ENCODE data around the gene TRERF1.

TRERF1 gene

DNA sequence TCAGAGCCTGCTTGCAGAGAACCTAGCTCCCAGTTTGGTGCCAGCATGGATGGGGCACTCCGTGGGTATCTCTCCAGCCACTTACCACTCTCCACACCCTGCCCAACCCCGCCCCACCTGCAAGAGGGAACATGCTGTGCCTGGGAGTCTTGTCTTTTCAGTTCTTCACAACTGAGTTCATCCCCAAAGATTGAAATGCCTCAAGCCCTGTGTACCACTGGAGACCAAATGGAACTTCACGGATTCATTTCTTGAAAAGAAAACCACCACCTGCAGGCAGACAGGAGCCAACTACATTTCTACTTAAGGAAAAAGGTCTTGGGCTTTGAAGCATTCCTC is 50.1 kb downstream of the TRERF1 start:
- Histone ChIP-seq H3K4me3 (ENCODE audit: low read depth, low read length, poor library complexity, severe bottlenecking) (no peak overlapping the region), H3K27me3 (ENCODE audit: insufficient read depth, low read length) (peaks cover 9% of the 10 kb centered on the region; the same call in 1 of the 2 replicates), H3K9me2 (ENCODE audit: low read depth, low read length) (no peaks in the 10 kb centered on the region), H3K9me3 (ENCODE audit: low read length) (no peaks in the 10 kb centered on the region), H3K36me3 (ENCODE audit: insufficient read depth, low read length) (no peaks in the 10 kb centered on the region), H4K20me1 (ENCODE audit: insufficient read depth, low read length) (no peaks in the 10 kb centered on the region), H2AFZ (ENCODE audit: low read length) (no peak overlapping the region), H3K4me1 (ENCODE audit: insufficient read depth, low read length, severe bottlenecking) (no peaks in the 10 kb centered on the region), H3K79me2 (ENCODE audit: insufficient read depth, low read length) (no peaks in the 10 kb centered on the region), H3F3A (ENCODE audit: insufficient read depth, low read length) (no peaks in the 10 kb centered on the region), H3K4me2 (ENCODE audit: low read length) (no peak overlapping the region), H3K27ac (ENCODE audit: low read depth, low read length, poor library complexity, severe bottlenecking) (no peak overlapping the region), H3K9ac (ENCODE audit: low read length) (no peak overlapping the region)
- TF ChIP-seq, protein P1, sequence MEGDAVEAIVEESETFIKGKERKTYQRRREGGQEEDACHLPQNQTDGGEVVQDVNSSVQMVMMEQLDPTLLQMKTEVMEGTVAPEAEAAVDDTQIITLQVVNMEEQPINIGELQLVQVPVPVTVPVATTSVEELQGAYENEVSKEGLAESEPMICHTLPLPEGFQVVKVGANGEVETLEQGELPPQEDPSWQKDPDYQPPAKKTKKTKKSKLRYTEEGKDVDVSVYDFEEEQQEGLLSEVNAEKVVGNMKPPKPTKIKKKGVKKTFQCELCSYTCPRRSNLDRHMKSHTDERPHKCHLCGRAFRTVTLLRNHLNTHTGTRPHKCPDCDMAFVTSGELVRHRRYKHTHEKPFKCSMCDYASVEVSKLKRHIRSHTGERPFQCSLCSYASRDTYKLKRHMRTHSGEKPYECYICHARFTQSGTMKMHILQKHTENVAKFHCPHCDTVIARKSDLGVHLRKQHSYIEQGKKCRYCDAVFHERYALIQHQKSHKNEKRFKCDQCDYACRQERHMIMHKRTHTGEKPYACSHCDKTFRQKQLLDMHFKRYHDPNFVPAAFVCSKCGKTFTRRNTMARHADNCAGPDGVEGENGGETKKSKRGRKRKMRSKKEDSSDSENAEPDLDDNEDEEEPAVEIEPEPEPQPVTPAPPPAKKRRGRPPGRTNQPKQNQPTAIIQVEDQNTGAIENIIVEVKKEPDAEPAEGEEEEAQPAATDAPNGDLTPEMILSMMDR (IDR thresholded peaks at IDR 0.05; ENCODE audit: low read length): no peak
- TF ChIP-seq EZH2 (IDR thresholded peaks at IDR 0.05; ENCODE audit: borderline replicate concordance, low read length): no peak

DNA sequence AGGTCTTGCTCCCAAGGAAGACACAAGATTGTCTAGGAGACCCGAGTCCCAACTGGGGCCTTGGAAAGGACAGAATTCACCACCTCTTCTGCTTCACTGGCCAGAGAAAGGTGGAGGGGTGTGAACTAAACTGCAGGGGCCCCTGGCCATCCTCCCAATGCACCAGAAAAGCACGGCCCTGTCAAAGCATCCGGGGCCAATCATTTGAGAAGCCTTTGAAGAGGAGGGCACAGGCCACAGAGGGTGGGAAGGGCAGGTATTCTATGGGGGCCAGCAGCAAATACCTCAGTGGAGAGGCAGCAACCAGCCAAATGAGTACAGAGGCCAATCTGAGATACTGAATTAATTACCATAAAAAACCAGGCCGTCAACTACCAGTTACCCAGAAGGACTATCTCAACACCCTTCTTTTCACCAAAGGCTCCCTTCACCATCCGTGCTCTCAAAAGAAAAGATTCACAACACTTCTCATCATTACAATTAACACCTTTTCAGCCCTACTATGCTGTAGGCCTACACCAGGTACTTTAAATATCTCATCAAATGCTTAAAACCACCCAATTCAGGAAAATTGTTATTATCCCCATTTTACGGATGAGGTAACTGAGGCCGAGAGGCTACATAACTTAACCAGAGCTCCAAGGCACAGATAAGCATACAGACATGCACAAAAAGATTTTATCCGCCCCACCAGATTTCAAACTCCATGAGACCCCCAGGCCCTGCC is 50.7 kb downstream of the TRERF1 start:
- no peak overlapping the region for H3K4me3 ChIP-seq (ENCODE audit: low read depth, low read length, poor library complexity, severe bottlenecking)
- H3K4me2 ChIP-seq (ENCODE audit: low read length): no peak overlapping the region
- H4K20me1 ChIP-seq (ENCODE audit: insufficient read depth, low read length): no peaks in the 10 kb centered on the region
- H3K9me3 ChIP-seq (ENCODE audit: low read length): no peaks in the 10 kb centered on the region
- H3K36me3 ChIP-seq (ENCODE audit: insufficient read depth, low read length): no peaks in the 10 kb centered on the region
- no peak overlapping the region for H3K27ac ChIP-seq (ENCODE audit: low read depth, low read length, poor library complexity, severe bottlenecking)
- H3K9ac ChIP-seq (ENCODE audit: low read length): no peak overlapping the region
- TF ChIP-seq, protein P1 (IDR thresholded peaks at IDR 0.05; ENCODE audit: low read length): no peak
- no peak for TF ChIP-seq EZH2 (IDR thresholded peaks at IDR 0.05; ENCODE audit: borderline replicate concordance, low read length)
- H2AFZ ChIP-seq (ENCODE audit: low read length): no peak overlapping the region
- H3F3A ChIP-seq (ENCODE audit: insufficient read depth, low read length): no peaks in the 10 kb centered on the region
- H3K4me1 ChIP-seq (ENCODE audit: insufficient read depth, low read length, severe bottlenecking): no peaks in the 10 kb centered on the region
- H3K79me2 ChIP-seq (ENCODE audit: insufficient read depth, low read length): no peaks in the 10 kb centered on the region
- peaks cover 9% of the 10 kb centered on the region; the same call in 1 of the 2 replicates for H3K27me3 ChIP-seq (ENCODE audit: insufficient read depth, low read length)
- H3K9me2 ChIP-seq (ENCODE audit: low read depth, low read length): no peaks in the 10 kb centered on the region

DNA sequence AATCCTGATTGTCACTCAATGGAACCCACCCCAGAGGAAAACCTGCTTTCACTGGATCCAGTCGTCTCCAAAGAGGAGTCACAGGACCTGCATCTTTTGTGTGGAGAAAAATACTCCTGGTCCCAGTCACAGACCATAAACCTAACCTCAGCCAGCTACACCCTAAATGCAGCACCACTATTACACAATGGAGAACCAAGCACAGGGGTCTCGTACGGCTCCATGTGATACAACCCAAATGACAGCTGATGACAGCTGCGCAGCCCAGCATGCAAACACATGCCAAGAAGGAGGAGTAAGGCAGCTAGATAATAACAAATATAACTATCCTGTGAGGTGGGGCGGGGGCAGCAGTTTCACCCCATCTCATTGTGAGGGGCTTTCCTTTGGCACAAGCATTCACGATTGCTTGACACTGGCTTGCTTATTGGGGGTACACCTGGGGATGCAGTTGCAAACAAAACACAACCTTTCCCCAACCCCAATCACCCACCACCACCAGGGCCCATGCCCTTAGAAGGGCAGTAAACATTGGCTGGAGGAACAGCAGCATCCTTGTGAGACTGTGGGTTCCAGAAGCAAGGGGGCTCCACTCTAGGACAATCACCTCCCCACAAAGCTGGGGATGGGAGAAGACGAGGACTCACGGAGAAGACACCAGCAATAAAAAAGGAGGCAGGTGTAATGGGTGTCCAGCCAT is 51.5 kb downstream of the TRERF1 start:
- Histone ChIP-seq H3K4me1 (ENCODE audit: insufficient read depth, low read length, severe bottlenecking) (no peaks in the 10 kb centered on the region), H3K27ac (ENCODE audit: low read depth, low read length, poor library complexity, severe bottlenecking) (no peak overlapping the region), H3F3A (ENCODE audit: insufficient read depth, low read length) (no peaks in the 10 kb centered on the region), H2AFZ (ENCODE audit: low read length) (no peak overlapping the region), H3K9ac (ENCODE audit: low read length) (no peak overlapping the region), H3K79me2 (ENCODE audit: insufficient read depth, low read length) (no peaks in the 10 kb centered on the region), H3K4me3 (ENCODE audit: low read depth, low read length, poor library complexity, severe bottlenecking) (no peak overlapping the region), H3K36me3 (ENCODE audit: insufficient read depth, low read length) (no peaks in the 10 kb centered on the region), H3K4me2 (ENCODE audit: low read length) (no peak overlapping the region), H4K20me1 (ENCODE audit: insufficient read depth, low read length) (no peaks in the 10 kb centered on the region), H3K9me3 (ENCODE audit: low read length) (no peaks in the 10 kb centered on the region), H3K27me3 (ENCODE audit: insufficient read depth, low read length) (peaks cover 9% of the 10 kb centered on the region; the same call in 1 of the 2 replicates), H3K9me2 (ENCODE audit: low read depth, low read length) (no peaks in the 10 kb centered on the region)
- TF ChIP-seq, protein P1 (IDR thresholded peaks at IDR 0.05; ENCODE audit: low read length): no peak
- no peak for TF ChIP-seq EZH2 (IDR thresholded peaks at IDR 0.05; ENCODE audit: borderline replicate concordance, low read length)

All from OCI-LY1 (cell line).